GM19351 (cell line): ENCODE data around the gene AGT.
"Not testable (repeated sequence)": the region's sequence is repeated elsewhere in the genome, so short reads cannot be mapped to it uniquely, and the experiment has no call there.

Experiments used
- ATAC-seq: cut with Tn5 transposase; IDR thresholded peaks from one replicate; pipeline ENCODE4 v1.9.1; 2021; ENCODE audit warnings: mild to moderate bottlenecking, moderate library complexity; ENCODE audit not compliant: unreplicated experiment

The AGT gene

GRCh38 chr1:230693221-230693620, 20.7 kb downstream of the AGT start:
- ATAC-seq = no peak

- ATAC-seq = no peak
Observed at GRCh38 chr1:230691615-230692014, 22.3 kb downstream of the AGT start.

- no peak for ATAC-seq
Observed at GRCh38 chr1:230690101-230690500, 23.8 kb downstream of the AGT start.

- no peak for ATAC-seq
Observed at GRCh38 chr1:230686747-230687146, 27.2 kb downstream of the AGT start.

GRCh38 chr1:230684998-230685397, 28.9 kb downstream of the AGT start:
- ATAC-seq = no peak

GRCh38 chr1:230684146-230684545, 29.8 kb downstream of the AGT start:
- ATAC-seq = no peak

- ATAC-seq = no peak
Observed at GRCh38 chr1:230682882-230683610, 30.9 kb downstream of the AGT start.

- ATAC-seq = no peak
Observed at GRCh38 chr1:230682274-230682673, 31.6 kb downstream of the AGT start.

GRCh38 chr1:230681599-230681998, 32.3 kb downstream of the AGT start:
- no peak for ATAC-seq

GRCh38 chr1:230680300-230681025, 33.5 kb downstream of the AGT start:
- no peak for ATAC-seq

- no peak for ATAC-seq
Observed at GRCh38 chr1:230679825-230680224, 34.1 kb downstream of the AGT start.

GRCh38 chr1:230679192-230679591, 34.7 kb downstream of the AGT start:
- ATAC-seq = no peak

GRCh38 chr1:230677200-230677599, 36.7 kb downstream of the AGT start:
- ATAC-seq = no peak

GRCh38 chr1:230674581-230674980, 39.3 kb downstream of the AGT start:
- ATAC-seq = no peak

- ATAC-seq = no peak
Observed at GRCh38 chr1:230669543-230669942, 44.4 kb downstream of the AGT start.

GRCh38 chr1:230668227-230668626, 45.7 kb downstream of the AGT start:
- ATAC-seq = no peak

- no peak for ATAC-seq
Observed at GRCh38 chr1:230661976-230662375, 51.9 kb downstream of the AGT start.

GRCh38 chr1:230658691-230659090, 55.2 kb downstream of the AGT start:
- no peak for ATAC-seq

GRCh38 chr1:230658103-230658502, 55.8 kb downstream of the AGT start:
- ATAC-seq = not testable (repeated sequence)

GRCh38 chr1:230656719-230657118, 57.2 kb downstream of the AGT start:
- ATAC-seq = not testable (repeated sequence)
